NK-92 (cell line): ENCODE data around the gene SENP6.
"Not testable (repeated sequence)": the region's sequence is repeated elsewhere in the genome, so short reads cannot be mapped to it uniquely, and the experiment has no call there.

ENCODE experiments used
- DNase-seq: peaks from one replicate; lab custom pipeline; 2025; ENCODE audit not compliant: unreplicated experiment; lab: John Stamatoyannopoulos, UW

SENP6 gene

GRCh38 chr6:75642311-75642710, 40.6 kb downstream of the SENP6 start:
- DNase-seq = no peak

DNA sequence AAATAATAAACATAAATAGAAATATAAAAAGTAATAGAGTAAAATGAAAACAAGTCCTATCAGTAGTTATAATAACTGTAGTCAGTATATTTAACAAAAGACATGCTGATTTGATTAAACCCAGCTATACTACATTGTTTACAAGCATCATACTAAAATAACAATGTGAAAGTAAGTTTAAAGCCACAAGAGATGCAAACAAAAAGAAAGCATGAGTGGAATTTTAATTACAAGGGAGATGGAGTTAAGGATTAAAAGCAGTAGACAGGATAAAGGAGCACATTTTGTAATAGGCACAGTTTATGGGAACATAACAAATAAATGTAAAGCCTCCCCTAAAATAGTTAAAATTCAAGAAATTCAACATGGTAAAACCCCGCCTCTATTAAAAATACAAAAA, 41.5 kb downstream of the SENP6 start:
- DNase-seq = no peak

DNA sequence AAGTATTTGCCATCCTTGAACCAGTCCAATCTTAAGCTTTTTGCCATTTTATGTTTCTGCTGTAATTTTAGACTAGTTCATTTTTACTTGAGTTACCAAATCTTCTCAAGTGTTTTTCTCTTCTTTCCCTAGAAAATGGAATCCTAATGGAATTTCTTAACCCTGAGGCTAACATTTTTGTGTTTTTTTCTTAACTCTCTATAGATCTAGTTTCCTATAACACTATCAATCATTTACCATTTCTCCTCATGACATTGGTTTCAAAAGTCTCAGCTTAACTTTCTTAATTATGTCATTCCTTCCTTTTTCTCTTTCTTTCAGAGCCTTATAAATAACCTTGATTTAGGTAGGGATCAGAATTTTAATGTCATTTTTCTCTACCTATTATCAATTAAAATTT, 54.8 kb downstream of the SENP6 start:
- DNase-seq = no peak

DNA sequence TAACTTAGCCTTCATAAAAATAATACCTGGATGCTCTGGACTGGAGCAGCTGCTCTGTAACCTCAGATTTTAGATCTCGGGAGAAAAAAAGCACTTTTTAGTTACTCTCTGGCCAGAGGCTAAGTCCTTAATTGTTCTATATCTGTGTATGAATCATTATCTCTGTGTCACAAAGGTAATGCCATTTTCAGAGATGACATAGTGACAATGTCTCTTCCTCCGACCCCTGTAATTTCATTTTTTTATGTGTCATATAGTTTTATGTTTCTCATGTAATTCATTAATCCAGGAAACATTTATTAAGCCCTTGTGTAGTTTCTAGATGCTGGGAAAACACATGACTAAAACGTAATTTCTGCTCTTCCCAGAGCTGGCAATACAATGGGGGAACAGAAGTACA, 55.6 kb downstream of the SENP6 start:
- DNase-seq = no peak

DNA sequence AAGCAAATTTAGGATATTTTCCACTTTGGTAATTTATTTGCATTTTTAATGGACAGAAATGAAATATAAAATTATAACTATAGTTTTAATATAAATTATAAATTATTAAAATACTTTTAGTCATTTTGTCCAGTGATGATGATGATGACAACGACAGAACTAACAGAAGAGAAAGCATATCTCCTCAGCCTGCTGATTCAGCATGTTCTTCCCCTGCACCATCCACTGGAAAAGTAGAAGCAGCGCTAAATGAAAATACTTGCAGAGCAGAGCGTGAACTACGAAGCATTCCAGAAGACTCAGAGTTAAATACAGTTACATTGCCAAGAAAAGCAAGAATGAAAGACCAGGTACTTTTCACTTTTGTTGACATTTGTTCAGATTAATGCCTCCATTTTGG, 64.9 kb downstream of the SENP6 start:
- DNase-seq = no peak

DNA sequence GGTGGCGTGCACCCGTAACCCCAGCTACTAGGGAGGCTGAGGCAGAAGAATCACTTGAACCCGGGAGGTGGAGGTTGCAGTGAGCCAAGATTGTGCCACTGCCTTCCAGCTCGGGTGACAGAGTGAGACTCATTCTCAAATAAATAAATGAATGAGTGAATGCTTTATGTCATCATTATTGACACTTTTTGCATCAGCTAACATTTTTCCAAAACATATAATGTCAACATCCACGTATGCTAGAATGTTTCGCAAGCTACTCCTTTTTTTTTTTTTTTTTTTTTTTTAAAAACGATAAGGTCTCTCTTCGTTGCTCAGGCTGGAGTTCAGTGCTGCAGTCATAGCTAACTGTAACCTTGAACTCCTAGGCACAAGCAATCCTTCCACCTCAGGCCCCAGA, 72.2 kb downstream of the SENP6 start:
- DNase-seq = no peak

DNA sequence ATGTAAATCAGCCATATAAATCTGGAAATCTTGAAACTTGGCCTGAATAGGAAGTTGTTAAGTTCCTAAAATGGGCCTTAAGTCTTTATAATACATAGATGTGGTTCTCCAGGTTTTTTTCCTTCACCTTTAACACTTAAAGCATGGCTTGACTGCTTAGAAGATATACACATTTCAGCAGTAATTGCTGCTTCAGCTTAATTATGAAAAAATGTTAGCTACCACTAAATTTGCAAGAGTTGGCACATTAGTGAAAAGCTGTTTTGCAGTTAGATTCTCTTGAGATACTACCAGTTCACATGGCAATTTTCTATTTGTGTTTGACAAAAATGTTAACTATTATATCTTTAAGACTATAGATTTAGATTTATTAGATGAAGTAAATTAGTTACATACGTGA, 74.7 kb downstream of the SENP6 start:
- no peak for DNase-seq

- not testable (repeated sequence) for DNase-seq
Measured at GRCh38 chr6:75682548-75682947, 80.9 kb downstream of the SENP6 start.

DNA sequence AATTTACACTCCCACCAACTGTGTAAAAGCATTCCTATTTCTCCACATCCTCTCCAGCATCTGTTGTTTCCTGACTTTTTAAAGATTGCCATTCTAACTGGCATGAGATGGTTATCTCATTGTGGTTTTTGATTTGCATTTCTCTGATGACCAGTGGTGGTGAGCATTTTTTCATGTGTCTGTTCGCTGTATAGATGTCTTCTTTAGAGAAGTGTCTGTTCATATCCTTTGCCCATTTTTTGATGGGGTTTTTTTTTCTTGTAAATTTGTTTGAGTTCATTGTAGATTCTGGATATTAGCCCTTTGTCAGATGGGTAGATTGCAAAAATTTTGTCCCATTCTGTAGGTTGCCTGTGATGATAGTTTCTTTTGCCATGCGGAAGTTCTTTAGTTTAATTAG, 81.3 kb downstream of the SENP6 start:
- DNase-seq = not testable (repeated sequence)

- not testable (repeated sequence) for DNase-seq
Measured at GRCh38 chr6:75687535-75687934, 85.9 kb downstream of the SENP6 start.

DNA sequence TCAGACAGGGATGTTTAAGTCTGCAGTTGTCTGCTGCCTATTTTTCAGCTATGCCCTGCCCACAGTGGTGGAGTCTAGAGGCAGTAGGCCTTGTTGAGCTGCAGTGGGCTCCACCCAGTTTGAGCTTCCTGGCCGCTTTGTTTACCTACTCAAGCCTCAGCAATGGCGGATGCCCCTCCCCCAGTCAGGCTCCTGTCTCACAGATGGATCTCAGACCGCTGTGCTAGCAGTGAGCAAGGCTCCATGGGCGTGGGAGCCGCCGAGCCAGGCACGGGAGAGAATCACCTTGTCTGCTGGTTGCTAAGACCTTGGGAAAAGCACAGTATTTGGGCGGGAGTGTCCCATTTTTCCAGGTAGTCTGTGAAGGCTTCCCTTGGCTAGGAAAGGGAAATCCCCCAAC, 86.3 kb downstream of the SENP6 start:
- DNase-seq = not testable (repeated sequence)

GRCh38 chr6:75689576-75689975, 87.9 kb downstream of the SENP6 start:
- no peak for DNase-seq

DNA sequence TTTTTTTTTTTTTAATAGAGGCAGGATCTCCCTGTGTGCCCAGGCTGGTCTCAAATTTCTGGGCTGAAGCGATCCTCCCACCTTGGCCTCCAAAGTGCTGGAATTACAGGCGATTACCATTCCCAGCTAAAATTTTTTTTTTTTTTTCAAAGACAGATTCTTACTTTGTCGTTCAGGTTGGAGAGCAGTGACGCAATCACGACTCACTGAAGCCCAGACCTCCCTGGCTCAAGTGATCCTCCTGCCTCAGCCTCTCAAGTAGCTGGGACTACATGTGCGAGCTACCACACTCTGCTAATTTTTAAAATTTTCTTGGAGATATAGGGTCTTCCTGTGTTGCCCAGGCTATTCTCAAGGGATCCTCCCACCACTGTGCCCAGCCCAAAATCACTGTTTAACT, 89.3 kb downstream of the SENP6 start:
- DNase-seq = no peak

DNA sequence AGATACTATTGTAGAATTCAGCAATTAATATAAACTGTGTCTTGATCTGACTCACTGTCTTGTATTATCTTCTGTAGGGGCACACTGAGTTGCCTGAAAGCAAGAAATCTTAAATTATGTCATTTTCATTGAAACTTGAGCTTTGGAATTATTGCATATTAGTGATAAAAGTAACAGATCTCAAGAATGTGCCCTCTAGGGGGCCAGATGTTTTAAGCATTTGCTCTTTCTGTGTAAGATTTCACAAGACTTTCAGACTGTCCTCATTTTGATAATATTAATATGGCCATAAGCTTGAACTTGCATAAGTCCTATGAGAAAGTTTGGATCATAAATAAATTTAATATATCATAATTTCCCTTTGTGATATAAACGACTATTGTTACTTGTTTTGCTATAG, 91.9 kb downstream of the SENP6 start:
- DNase-seq = no peak

GRCh38 chr6:75694406-75694805, 92.7 kb downstream of the SENP6 start:
- DNase-seq = no peak

GRCh38 chr6:75708334-75708733, 106.7 kb downstream of the SENP6 start:
- DNase-seq = not testable (repeated sequence)

- no peak for DNase-seq
Measured at GRCh38 chr6:75711173-75711572, 109.5 kb downstream of the SENP6 start.

- DNase-seq = no peak
Measured at GRCh38 chr6:75719133-75719532, 117.5 kb downstream of the SENP6 start.

- DNase-seq = no peak
Measured at GRCh38 chr6:75723382-75723781, 121.7 kb downstream of the SENP6 start.

DNA sequence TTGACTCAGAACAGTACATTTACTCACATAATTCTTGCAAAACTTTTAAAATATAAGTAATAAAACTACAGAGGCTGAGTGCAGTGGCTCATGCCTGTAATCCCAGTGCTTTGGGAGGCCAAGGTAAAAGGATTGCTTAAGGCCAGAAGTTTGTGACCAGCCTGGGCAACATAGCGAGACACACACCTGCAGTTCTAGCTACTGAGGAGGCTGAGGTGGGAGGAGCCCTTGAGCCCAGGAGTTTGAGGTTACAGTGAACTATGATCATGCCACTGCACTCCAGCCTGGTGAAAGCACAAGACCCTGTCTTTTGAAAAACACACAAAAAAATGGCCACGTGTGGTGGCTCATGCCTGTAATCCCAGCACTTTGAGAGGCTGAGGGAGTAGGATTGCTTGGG, 125.5 kb downstream of the SENP6 start:
- DNase-seq = no peak

DNA sequence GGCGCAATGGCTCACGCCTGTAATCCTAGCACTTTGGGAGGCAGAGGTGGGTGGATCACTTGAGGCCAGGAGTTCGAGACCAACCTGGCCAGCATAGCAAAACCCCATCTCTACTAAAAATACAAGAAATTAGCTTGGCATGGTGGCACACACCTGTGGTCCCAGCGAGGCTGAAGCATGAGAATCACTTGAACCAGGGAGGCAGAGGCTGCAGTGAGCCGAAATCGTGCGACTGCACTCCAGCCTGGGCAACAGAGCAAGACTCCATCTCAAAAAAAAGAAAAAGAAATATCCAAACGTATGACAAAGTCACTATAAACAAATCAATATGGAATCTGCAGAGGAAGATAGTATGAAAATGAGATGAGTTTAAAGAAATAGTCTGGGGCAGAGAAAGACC, 129.3 kb downstream of the SENP6 start:
- not testable (repeated sequence) for DNase-seq

GRCh38 chr6:75735491-75736186, 134.0 kb downstream of the SENP6 start:
- no peak for DNase-seq

- no peak for DNase-seq
Measured at GRCh38 chr6:75743971-75744370, 142.3 kb downstream of the SENP6 start.
